SKM-1 treated with dmso at 0.1 percent for 144 hours (cell line): ENCODE data around the gene LRRC56.

Experiments
- DNase-seq: peaks from one replicate; lab custom pipeline; 2025; ENCODE audit not compliant: unreplicated experiment; lab: John Stamatoyannopoulos, UW

Gene LRRC56

GRCh38 chr11:592918-593317, 55.6 kb downstream of the LRRC56 start:
- DNase-seq: no peak

- DNase-seq: no peak
These were observed 56.0 kb downstream of the LRRC56 start for GRCh38 chr11:593347-593746.

- no peak for DNase-seq
These were observed 58.1 kb downstream of the LRRC56 start for GRCh38 chr11:595400-595799.

GRCh38 chr11:596374-596773, 59.0 kb downstream of the LRRC56 start:
- DNase-seq: no peak

GRCh38 chr11:597166-597725, 59.9 kb downstream of the LRRC56 start:
- DNase-seq: no peak

GRCh38 chr11:598005-598680, 60.8 kb downstream of the LRRC56 start:
- no peak for DNase-seq

GRCh38 chr11:601573-602245, 64.4 kb downstream of the LRRC56 start:
- DNase-seq: no peak

GRCh38 chr11:603154-603553, 65.8 kb downstream of the LRRC56 start:
- no peak for DNase-seq
